Peyer's patch (tissue), 4 donors: ENCODE results near the gene ELMO1. TPM values are rescaled to one million over a fixed set of nuclear protein-coding genes. Genes with fewer than 3 reads are reported as not detected.
A peak's percentile ranks its signal among the peaks of the same experiment; 100 is the strongest.

ENCODE experiments used
- DNase-seq, 3 donors: peaks; one replicate each; pipeline ENCODE4 v3.0.0-alpha.2; 2017 to 2019
- H3K27ac ChIP-seq, 4 donors: fragments of 200-600 bp; sonication (generic); one replicate each; pipeline ENCODE4 v1.5.1; 2016 to 2019
- H3K27me3 ChIP-seq, 2 donors: fragments of 200-600 bp; sonication (generic); one replicate each; pipeline ENCODE4 v1.5.1; 2019
- H3K36me3 ChIP-seq, 3 donors: fragments of 200-600 bp; sonication (generic); one replicate each; pipeline ENCODE4 v1.5.1; 2016 to 2019
- H3K4me1 ChIP-seq, 4 donors: fragments of 200-600 bp; sonication (generic); one replicate each; pipeline ENCODE4 v1.5.1; 2016 to 2019
- H3K4me3 ChIP-seq, 4 donors: fragments of 200-600 bp; sonication (generic); 1 replicate in 3 of 4; 2 replicates in 1 of 4; pipeline ENCODE4 v1.5.1; 2016 to 2019; ENCODE audit warnings: mild to moderate bottlenecking in 1 of 4
- H3K9me3 ChIP-seq, 4 donors: fragments of 200-600 bp; sonication (generic); one replicate each; pipeline ENCODE4 v1.5.1; 2016 to 2019; ENCODE audit warnings: mild to moderate bottlenecking in 1 of 4
- POLR2A ChIP-seq, 2 donors: fragments of 450-650 bp; IDR thresholded peaks; one replicate each; pipeline ENCODE4 v1.5.1; 2017; ENCODE audit warnings: antibody characterized with exemption in 2 of 2, mild to moderate bottlenecking in 2 of 2, moderate library complexity in 2 of 2
- total RNA-seq, 4 donors: library from RNA; depleted of rRNA; stranded (reverse); fragments of >200 nt; gene quantifications; one replicate each; pipeline ENCODE4 v1.1.0, GENCODE V29; 2016
- TF ChIP-seq, protein P1 (sequence below), 6 experiments: fragments of 450-650 bp in 4 of 6; fragments of 200-600 bp in 2 of 6; sonication (generic) in 1 of 6; IDR thresholded peaks; one replicate each; pipeline ENCODE4 v1.5.1; 2017 to 2019; ENCODE audit warnings: antibody characterized with exemption in 6 of 6, mild to moderate bottlenecking in 3 of 6, moderate library complexity in 1 of 6

The ELMO1 gene, protein sequence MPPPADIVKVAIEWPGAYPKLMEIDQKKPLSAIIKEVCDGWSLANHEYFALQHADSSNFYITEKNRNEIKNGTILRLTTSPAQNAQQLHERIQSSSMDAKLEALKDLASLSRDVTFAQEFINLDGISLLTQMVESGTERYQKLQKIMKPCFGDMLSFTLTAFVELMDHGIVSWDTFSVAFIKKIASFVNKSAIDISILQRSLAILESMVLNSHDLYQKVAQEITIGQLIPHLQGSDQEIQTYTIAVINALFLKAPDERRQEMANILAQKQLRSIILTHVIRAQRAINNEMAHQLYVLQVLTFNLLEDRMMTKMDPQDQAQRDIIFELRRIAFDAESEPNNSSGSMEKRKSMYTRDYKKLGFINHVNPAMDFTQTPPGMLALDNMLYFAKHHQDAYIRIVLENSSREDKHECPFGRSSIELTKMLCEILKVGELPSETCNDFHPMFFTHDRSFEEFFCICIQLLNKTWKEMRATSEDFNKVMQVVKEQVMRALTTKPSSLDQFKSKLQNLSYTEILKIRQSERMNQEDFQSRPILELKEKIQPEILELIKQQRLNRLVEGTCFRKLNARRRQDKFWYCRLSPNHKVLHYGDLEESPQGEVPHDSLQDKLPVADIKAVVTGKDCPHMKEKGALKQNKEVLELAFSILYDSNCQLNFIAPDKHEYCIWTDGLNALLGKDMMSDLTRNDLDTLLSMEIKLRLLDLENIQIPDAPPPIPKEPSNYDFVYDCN
- total RNA-seq: 100 to 1,000 TPM in 1 of 4 donors, 10 to 100 TPM in 3; 43.1 to 381 (median 72.2) TPM

DNA sequence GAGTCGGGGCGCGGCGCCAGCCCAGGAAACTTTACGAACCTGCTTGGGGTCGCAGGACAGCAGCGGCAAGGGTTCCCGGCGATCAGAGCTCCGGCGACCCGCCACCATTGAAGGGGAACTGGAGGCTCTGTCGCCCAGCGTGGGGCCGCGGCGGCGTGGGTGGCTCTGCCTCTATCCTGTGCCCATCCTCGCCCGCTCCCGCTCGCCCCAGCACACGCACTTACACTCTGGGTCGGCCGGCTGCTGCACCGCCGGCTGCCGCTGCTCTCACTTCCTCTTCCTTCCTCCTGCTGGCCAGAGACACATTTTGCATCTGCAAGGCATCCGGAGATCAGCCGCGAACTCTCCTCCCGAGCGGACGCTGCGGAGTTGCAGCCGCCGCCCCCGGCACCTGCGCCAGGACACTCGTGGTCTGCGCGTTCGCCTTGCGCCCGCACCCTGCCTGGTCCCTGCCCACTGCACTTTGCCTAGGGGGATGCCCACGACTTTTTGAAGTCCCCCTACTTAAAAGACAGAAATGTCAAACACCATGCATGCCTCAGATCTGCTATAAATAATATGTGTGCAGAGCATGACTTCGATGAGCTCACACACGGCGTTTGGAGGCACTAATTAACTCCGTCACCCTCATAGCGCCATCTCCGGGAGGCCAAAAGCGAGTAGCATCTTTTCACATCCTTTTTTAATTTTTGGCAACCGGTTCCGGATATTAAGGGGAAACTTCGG, at the start of gene ELMO1:
TSS of gene ELMO1 (minus strand) at position 229 of the 726 bp plus-strand sequence. CDS start 106,174 bp downstream, outside the sequence.
- H3K4me1 ChIP-seq: peaks cover 0 to 16% (median 0%) of the 10 kb centered on the region in 4 donors
- no peaks in the 10 kb centered on the region for H3K27me3 ChIP-seq
- peak within 1 kb of the TSS; percentile 69 to 93 (median 84) for H3K4me3 ChIP-seq
- H3K27ac ChIP-seq: peak within 1 kb of the TSS; percentile 91 to 97 (median 94)
- peak; percentile 79 to 94 (median 87) for DNase-seq
- H3K36me3 ChIP-seq: no peaks in the 10 kb centered on the region
- TF ChIP-seq POLR2A (IDR thresholded peaks at IDR 0.05): peak; percentile 49 to 57
- TF ChIP-seq, protein P1, sequence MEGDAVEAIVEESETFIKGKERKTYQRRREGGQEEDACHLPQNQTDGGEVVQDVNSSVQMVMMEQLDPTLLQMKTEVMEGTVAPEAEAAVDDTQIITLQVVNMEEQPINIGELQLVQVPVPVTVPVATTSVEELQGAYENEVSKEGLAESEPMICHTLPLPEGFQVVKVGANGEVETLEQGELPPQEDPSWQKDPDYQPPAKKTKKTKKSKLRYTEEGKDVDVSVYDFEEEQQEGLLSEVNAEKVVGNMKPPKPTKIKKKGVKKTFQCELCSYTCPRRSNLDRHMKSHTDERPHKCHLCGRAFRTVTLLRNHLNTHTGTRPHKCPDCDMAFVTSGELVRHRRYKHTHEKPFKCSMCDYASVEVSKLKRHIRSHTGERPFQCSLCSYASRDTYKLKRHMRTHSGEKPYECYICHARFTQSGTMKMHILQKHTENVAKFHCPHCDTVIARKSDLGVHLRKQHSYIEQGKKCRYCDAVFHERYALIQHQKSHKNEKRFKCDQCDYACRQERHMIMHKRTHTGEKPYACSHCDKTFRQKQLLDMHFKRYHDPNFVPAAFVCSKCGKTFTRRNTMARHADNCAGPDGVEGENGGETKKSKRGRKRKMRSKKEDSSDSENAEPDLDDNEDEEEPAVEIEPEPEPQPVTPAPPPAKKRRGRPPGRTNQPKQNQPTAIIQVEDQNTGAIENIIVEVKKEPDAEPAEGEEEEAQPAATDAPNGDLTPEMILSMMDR (IDR thresholded peaks at IDR 0.05): peak; percentile 32 to 66 (median 56)
- no peaks in the 10 kb centered on the region for H3K9me3 ChIP-seq

DNA sequence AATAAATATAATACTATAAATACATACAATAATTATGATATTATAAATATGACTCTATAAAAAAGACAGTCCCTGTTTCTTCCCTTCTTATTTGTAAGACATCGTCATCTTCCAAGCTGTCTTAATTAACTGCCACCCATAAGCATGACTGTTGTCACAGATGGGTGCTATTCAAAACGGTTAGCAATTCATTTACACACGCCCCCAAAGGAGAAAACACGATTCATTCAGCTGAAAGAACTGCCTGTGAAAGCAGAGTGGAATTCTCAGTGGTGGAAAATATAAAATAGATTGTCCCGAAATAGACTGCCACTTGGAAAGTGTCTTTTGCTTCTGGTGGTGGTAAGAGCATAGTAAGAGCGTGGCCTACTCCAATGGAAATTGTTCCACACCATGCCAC, 48.9 kb upstream of the ELMO1 start:
- no peaks in the 10 kb centered on the region for H3K27me3 ChIP-seq
- no peak overlapping the region for H3K27ac ChIP-seq
- H3K36me3 ChIP-seq: no peaks in the 10 kb centered on the region
- TF ChIP-seq, protein P1 (IDR thresholded peaks at IDR 0.05): no peak
- no peak for TF ChIP-seq POLR2A (IDR thresholded peaks at IDR 0.05)
- no peaks in the 10 kb centered on the region for H3K9me3 ChIP-seq
- no peaks in the 10 kb centered on the region for H3K4me1 ChIP-seq
- H3K4me3 ChIP-seq: no peak overlapping the region
- no peak for DNase-seq

DNA sequence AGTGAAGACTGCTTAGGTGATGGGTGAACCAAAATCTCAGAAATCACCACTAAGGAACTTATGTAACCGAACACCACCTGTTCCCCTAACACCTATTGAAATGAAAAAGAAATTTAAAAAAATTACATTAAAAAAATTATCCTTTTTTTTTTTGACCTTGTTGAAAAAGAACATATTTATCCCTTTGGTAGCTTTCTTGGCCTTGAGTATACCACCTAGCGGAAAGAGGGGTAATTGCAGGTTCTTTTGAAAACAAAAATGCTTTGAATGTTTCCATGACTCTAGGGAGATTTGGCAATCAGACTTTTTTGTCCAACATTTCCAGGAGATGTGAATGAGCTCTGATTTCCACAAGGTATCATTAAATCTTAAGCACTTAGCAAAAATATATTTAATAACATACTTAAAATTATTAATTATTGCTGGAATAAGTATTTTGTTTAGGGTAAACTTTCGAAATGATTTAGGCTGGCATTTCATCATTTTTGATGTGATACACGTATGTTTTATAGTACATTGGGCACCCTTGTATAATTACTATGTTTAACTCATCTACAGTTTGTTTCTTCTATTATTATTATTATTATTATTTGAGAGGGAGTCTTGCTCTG, 47.0 kb upstream of the ELMO1 start:
- no peak for DNase-seq
- no peak overlapping the region for H3K4me3 ChIP-seq
- no peaks in the 10 kb centered on the region for H3K4me1 ChIP-seq
- H3K27me3 ChIP-seq: no peaks in the 10 kb centered on the region
- no peak overlapping the region for H3K27ac ChIP-seq
- H3K9me3 ChIP-seq: no peaks in the 10 kb centered on the region
- H3K36me3 ChIP-seq: no peaks in the 10 kb centered on the region
- TF ChIP-seq POLR2A (IDR thresholded peaks at IDR 0.05): no peak
- TF ChIP-seq, protein P1 (IDR thresholded peaks at IDR 0.05): peak; percentile 46 to 77 (median 70)

DNA sequence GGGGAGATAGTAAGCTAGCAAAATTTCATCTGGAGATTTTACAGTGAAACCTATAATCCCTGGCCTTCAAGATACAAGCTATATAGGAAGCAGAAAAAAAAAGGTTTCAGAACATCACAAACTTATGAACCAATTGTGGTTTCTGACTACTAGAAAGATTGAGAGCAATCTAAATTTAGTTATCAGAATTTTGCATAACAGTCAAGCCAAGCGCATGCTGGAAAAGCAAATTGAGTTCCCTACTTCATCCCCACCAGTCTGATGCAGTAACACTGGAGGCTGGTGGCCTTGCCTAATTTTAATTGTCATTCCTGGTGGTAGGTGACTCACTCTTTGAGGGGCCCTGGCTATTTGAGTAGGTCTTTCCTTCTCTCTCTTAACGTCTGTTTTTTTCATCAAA, 46.3 kb upstream of the ELMO1 start:
- no peaks in the 10 kb centered on the region for H3K36me3 ChIP-seq
- no peaks in the 10 kb centered on the region for H3K4me1 ChIP-seq
- H3K27ac ChIP-seq: no peak overlapping the region
- DNase-seq: no peak
- H3K4me3 ChIP-seq: no peak overlapping the region
- H3K27me3 ChIP-seq: no peaks in the 10 kb centered on the region
- no peak for TF ChIP-seq POLR2A (IDR thresholded peaks at IDR 0.05)
- TF ChIP-seq, protein P1 (IDR thresholded peaks at IDR 0.05): no peak
- no peaks in the 10 kb centered on the region for H3K9me3 ChIP-seq

DNA sequence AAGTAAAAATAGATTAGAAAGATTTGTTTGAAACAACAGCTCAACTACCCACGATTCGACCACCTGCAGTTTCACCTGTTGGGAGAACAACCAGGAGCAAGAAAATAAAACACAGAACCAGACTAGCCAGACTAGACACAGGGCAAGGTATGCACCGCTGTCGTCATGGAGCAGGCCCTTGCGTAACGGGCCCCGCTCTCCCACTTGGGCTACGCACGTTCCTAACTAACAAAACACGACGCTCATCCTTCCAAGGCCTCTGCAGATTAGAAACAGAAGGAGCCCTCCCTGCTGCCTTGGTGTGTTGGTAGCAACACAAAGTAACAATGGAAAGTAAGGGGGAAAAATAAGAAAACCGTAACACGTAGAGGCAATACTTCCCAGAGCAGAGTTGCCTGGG, 45.1 kb upstream of the ELMO1 start:
- no peak for DNase-seq
- no peak overlapping the region for H3K27ac ChIP-seq
- TF ChIP-seq, protein P1 (IDR thresholded peaks at IDR 0.05): no peak
- no peak for TF ChIP-seq POLR2A (IDR thresholded peaks at IDR 0.05)
- no peaks in the 10 kb centered on the region for H3K9me3 ChIP-seq
- no peaks in the 10 kb centered on the region for H3K4me1 ChIP-seq
- H3K4me3 ChIP-seq: no peak overlapping the region
- H3K36me3 ChIP-seq: no peaks in the 10 kb centered on the region
- H3K27me3 ChIP-seq: no peaks in the 10 kb centered on the region
